ENCODE data around the gene GATAD2A.

DNA sequence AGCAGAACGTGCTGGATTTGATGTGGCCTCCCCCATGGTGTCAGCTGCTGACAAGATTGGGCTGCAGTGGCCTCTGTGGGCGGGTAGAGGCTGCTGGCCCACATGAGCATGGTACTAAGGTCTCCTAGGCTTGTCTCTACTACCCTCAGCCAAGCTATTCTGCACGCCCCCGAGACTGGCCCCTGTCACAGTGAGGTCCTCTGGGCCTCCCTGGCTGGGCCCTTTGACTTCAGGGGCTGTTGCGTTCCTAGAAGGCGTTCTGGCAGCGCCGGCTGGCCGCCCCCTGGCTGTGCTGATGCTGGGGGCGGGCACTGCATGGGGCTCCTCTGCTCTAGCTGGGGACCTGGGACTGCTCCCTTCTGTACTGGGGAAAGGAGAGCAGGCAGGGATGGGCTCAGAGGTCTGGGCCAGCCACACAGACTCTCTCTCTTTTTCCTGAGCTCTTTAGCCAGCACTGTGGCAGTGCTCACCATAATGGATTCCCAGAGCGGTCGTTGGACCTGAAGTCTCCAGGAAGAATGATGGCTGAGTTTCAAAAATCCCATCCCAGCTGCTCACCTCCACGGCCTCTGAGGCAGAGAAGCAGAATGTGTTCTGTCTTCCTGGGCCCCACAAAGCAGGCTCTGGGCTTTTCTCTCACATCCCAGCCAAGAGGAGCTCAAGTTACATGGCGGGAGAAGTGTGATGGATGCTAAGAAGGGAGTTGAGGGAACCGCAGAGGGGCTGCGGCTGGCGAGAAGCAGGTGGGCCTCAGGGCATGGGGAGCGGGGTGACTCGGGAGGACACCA, 77.5 kb downstream of the GATAD2A start:
- TF ChIP-seq EP300 (IDR thresholded peaks at IDR 0.05), result no peak
- TF ChIP-seq, protein P1, sequence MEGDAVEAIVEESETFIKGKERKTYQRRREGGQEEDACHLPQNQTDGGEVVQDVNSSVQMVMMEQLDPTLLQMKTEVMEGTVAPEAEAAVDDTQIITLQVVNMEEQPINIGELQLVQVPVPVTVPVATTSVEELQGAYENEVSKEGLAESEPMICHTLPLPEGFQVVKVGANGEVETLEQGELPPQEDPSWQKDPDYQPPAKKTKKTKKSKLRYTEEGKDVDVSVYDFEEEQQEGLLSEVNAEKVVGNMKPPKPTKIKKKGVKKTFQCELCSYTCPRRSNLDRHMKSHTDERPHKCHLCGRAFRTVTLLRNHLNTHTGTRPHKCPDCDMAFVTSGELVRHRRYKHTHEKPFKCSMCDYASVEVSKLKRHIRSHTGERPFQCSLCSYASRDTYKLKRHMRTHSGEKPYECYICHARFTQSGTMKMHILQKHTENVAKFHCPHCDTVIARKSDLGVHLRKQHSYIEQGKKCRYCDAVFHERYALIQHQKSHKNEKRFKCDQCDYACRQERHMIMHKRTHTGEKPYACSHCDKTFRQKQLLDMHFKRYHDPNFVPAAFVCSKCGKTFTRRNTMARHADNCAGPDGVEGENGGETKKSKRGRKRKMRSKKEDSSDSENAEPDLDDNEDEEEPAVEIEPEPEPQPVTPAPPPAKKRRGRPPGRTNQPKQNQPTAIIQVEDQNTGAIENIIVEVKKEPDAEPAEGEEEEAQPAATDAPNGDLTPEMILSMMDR (IDR thresholded peaks at IDR 0.05), result no peak
- no peak for TF ChIP-seq POLR2A (IDR thresholded peaks at IDR 0.05)

All from stomach (tissue), 4 donors.